Measurements from ENCODE around the gene GLB1L3. TPM values are rescaled to one million over a fixed set of nuclear protein-coding genes. Genes with fewer than 3 reads are reported as not detected.
"Not testable (repeated sequence)": the region's sequence is repeated elsewhere in the genome, so short reads cannot be mapped to it uniquely, and the experiment has no call there.

The GLB1L3 gene
- total RNA-seq, 2 donors from 2014 or later: 1.3 TPM; not detected in 1

DNA sequence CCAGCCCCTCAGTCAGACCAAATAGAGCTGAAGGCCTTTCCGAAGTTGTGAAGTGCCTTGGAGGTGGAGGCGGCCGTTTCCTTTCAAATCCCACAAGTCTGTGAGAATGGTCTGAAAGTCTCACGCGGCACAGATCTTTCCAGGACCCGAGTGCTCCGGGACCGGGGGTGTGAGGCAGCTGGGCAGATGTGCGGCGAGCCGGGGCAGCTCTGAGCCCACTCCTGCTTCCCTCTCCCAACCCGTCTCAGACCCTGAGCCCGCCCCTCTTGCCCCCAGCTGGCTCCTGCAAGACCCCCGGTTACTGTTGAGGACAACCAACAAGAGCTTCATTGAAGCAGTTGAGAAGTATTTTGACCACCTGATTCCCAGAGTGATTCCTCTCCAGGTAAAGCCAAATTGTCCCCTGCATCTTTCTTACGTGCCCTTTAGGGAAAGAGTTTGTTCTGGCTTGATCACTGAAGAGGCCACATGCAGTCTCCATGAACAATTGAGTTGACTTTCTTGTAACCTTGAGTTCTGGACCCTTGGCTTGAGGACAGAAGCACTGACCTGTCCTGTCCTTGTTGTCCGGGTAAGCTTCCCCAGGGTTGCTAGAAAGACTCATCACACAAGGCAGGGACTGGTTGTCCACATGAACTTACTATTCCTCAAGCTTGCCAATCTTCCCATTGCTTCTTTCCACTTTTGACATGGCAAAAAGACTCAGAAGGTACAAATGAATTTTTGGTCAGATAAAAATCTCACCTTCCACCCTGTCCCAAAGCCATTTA lies 7.5 kb downstream of the GLB1L3 start:
- WGBS, 2 donors: 78 to 81% methylated on average over 16 of the region's 16 CpGs
- no peak for DNase-seq
- Histone ChIP-seq H3K27me3 (no peaks in the 10 kb centered on the region), H3K4me1 (no peaks in the 10 kb centered on the region), H3K27ac (no peak overlapping the region), H3K36me3 (replicated peaks in 1 of 2; ENCODE audit: insufficient read depth in 1 of 2, low read depth in 2 of 2) (no peaks in the 10 kb centered on the region), H3K4me3 (no peak overlapping the region), H3K9me3 (no peaks in the 10 kb centered on the region)
- TF ChIP-seq, protein P1, sequence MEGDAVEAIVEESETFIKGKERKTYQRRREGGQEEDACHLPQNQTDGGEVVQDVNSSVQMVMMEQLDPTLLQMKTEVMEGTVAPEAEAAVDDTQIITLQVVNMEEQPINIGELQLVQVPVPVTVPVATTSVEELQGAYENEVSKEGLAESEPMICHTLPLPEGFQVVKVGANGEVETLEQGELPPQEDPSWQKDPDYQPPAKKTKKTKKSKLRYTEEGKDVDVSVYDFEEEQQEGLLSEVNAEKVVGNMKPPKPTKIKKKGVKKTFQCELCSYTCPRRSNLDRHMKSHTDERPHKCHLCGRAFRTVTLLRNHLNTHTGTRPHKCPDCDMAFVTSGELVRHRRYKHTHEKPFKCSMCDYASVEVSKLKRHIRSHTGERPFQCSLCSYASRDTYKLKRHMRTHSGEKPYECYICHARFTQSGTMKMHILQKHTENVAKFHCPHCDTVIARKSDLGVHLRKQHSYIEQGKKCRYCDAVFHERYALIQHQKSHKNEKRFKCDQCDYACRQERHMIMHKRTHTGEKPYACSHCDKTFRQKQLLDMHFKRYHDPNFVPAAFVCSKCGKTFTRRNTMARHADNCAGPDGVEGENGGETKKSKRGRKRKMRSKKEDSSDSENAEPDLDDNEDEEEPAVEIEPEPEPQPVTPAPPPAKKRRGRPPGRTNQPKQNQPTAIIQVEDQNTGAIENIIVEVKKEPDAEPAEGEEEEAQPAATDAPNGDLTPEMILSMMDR (IDR thresholded peaks at IDR 0.05): no peak
- TF ChIP-seq POLR2A (IDR thresholded peaks at IDR 0.05): no peak
- intact Hi-C loops (cut with DNase I): no loop called here
- ATAC-seq: no peak

- ATAC-seq; DNase-seq; H3K4me3 ChIP-seq; H3K9me3 ChIP-seq; intact Hi-C loops (cut with DNase I); H3K27me3 ChIP-seq; H3K27ac ChIP-seq; H3K36me3 ChIP-seq (replicated peaks in 1 of 2; ENCODE audit: insufficient read depth in 1 of 2, low read depth in 2 of 2); H3K4me1 ChIP-seq: not testable (repeated sequence)
- WGBS, 2 donors: 87 to 89% methylated on average over 5 of the region's 5 CpGs
These were observed 8.2 kb downstream of the GLB1L3 start for GRCh38 chr11:134284349-134284748.

- Histone ChIP-seq H3K36me3 (replicated peaks in 1 of 2; ENCODE audit: insufficient read depth in 1 of 2, low read depth in 2 of 2) (no peaks in the 10 kb centered on the region), H3K9me3 (no peaks in the 10 kb centered on the region), H3K27me3 (no peaks in the 10 kb centered on the region), H3K4me3 (no peak overlapping the region), H3K27ac (no peak overlapping the region), H3K4me1 (no peaks in the 10 kb centered on the region)
- intact Hi-C loops (cut with DNase I): no loop called here
- ATAC-seq: no peak
- TF ChIP-seq, protein P1 (IDR thresholded peaks at IDR 0.05): no peak
- TF ChIP-seq POLR2A (IDR thresholded peaks at IDR 0.05): no peak
- WGBS, 2 donors: 73 to 79% methylated on average over 9 to 12 of the region's 12 CpGs
- DNase-seq: no peak
These were observed 11.4 kb downstream of the GLB1L3 start for GRCh38 chr11:134287561-134287960.

- Histone ChIP-seq H3K4me1 (no peaks in the 10 kb centered on the region), H3K27me3 (no peaks in the 10 kb centered on the region), H3K4me3 (no peak overlapping the region), H3K36me3 (replicated peaks in 1 of 2; ENCODE audit: insufficient read depth in 1 of 2, low read depth in 2 of 2) (no peaks in the 10 kb centered on the region), H3K9me3 (no peaks in the 10 kb centered on the region), H3K27ac (no peak overlapping the region)
- ATAC-seq (no peak), DNase-seq (no peak)
- intact Hi-C loops (cut with DNase I): no loop called here
- TF ChIP-seq POLR2A (IDR thresholded peaks at IDR 0.05): no peak
- WGBS, 2 donors: 87 to 94% methylated on average over 8 to 13 of the region's 13 CpGs
These were observed 12.3 kb downstream of the GLB1L3 start for GRCh38 chr11:134288486-134288885.

- intact Hi-C loops (cut with DNase I): no loop called here
- no peaks in the 10 kb centered on the region for H3K36me3 ChIP-seq (replicated peaks in 1 of 2; ENCODE audit: insufficient read depth in 1 of 2, low read depth in 2 of 2)
- no peak overlapping the region for H3K27ac ChIP-seq
- no peaks in the 10 kb centered on the region for H3K27me3 ChIP-seq
- DNase-seq: no peak
- no peak overlapping the region for H3K4me3 ChIP-seq
- no peaks in the 10 kb centered on the region for H3K9me3 ChIP-seq
- TF ChIP-seq, protein P1 (IDR thresholded peaks at IDR 0.05): no peak
- TF ChIP-seq POLR2A (IDR thresholded peaks at IDR 0.05): no peak
- no peaks in the 10 kb centered on the region for H3K4me1 ChIP-seq
- ATAC-seq: no peak
- WGBS, 2 donors: 61 to 72% methylated on average over 4 of the region's 4 CpGs
These were observed 13.0 kb downstream of the GLB1L3 start for GRCh38 chr11:134289167-134289566.

- Histone ChIP-seq H3K4me3 (no peak overlapping the region), H3K27me3 (no peaks in the 10 kb centered on the region), H3K4me1 (no peaks in the 10 kb centered on the region), H3K36me3 (replicated peaks in 1 of 2; ENCODE audit: insufficient read depth in 1 of 2, low read depth in 2 of 2) (no peaks in the 10 kb centered on the region), H3K27ac (no peak overlapping the region), H3K9me3 (no peaks in the 10 kb centered on the region)
- DNase-seq (no peak), ATAC-seq (no peak)
- intact Hi-C loops (cut with DNase I): no loop called here
- 43 to 48% methylated on average over 7 to 12 of the region's 12 CpGs for WGBS, 2 donors
- TF ChIP-seq POLR2A (IDR thresholded peaks at IDR 0.05): no peak
- TF ChIP-seq, protein P1 (IDR thresholded peaks at IDR 0.05): no peak
These were observed 13.6 kb downstream of the GLB1L3 start for GRCh38 chr11:134289789-134290188.
